ENCODE measurements around the gene PPP2R1A.

DNA sequence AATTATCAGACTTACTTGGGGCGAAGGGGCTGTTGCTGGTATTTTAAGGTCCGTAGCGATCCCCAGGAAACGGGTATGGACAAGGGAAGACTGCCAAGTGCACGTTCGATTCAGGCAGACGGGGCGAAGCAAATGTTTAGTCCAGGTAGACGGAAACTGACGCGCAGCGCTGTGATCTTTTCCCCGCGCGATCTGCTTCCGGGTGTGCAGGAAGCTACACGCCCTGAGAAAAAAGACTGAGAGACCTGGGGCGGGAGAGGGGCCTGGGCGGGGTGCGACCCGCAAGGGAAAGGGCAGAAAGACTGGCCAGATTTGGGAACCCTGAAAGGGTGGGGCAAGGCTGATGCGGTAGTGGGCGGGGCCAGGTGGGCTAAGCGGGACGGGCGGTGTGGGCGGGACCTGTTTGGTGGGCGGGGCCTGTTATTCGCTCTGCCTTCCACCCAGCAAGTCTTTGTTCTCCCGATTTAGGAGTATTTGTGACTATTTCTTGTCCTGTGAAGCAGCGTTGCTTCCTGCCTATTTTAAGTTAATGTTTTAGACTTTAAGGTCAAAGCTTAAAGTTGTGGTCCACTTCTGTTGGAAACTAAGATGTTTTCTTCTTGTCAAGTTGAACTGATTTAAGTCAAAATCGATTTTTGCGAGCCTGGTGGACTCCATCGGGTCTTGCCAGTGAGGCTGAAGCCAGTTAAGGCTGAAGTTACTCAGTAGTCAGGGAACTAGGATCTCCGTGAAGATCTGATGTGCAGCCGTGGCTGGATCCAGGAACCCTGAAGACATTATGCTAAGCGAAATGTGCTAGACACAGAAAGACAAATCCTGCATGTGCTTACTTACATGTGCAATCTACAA is 18.3 kb upstream of the PPP2R1A start, which contains the start of gene ZNF836:
- TF ChIP-seq, protein P1, sequence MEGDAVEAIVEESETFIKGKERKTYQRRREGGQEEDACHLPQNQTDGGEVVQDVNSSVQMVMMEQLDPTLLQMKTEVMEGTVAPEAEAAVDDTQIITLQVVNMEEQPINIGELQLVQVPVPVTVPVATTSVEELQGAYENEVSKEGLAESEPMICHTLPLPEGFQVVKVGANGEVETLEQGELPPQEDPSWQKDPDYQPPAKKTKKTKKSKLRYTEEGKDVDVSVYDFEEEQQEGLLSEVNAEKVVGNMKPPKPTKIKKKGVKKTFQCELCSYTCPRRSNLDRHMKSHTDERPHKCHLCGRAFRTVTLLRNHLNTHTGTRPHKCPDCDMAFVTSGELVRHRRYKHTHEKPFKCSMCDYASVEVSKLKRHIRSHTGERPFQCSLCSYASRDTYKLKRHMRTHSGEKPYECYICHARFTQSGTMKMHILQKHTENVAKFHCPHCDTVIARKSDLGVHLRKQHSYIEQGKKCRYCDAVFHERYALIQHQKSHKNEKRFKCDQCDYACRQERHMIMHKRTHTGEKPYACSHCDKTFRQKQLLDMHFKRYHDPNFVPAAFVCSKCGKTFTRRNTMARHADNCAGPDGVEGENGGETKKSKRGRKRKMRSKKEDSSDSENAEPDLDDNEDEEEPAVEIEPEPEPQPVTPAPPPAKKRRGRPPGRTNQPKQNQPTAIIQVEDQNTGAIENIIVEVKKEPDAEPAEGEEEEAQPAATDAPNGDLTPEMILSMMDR (IDR thresholded peaks at IDR 0.05 in 2 of 3, conservative IDR thresholded peaks at IDR 0.05 in 1 of 3; ENCODE audit: borderline replicate concordance in 1 of 3, insufficient read depth in 1 of 3, low read depth in 2 of 3, low read length in 2 of 3): no peak
- no peak for TF ChIP-seq RAD21 (IDR thresholded peaks at IDR 0.05; ENCODE audit: low read depth)
- no peak for TF ChIP-seq ZNF274 (IDR thresholded peaks at IDR 0.05; ENCODE audit: low read depth, low read length)
- no peak for TF ChIP-seq POLR2A (IDR thresholded peaks at IDR 0.05; ENCODE audit: borderline replicate concordance, extremely low read depth, insufficient read depth, insufficient read length)
- no peak for TF ChIP-seq JUND (IDR thresholded peaks at IDR 0.05)
